Keratinocyte (primary cell): ENCODE data around the gene CFAP69. TPM values are rescaled to one million over a fixed set of nuclear protein-coding genes. Genes with fewer than 3 reads are reported as not detected.

ENCODE experiments used
- DNase-seq: peaks from one replicate; pipeline ENCODE4 v3.0.0-alpha.2; 2011; ENCODE audit warnings: low read depth, missing footprints, low spot score
- FAIRE-seq: peaks from 2 replicates; lab custom pipeline; 2011; peaks lifted over from hg19 to GRCh38; lab: Jason Lieb, UNC
- H2AFZ ChIP-seq: 2 replicates; pipeline ENCODE4 v1.6.0; 2012; ENCODE audit warnings: low read length, control low read depth, inconsistent platforms; ENCODE audit not compliant: control insufficient read depth
- H3K27ac ChIP-seq: 2 replicates; pipeline ENCODE4 v1.5.1; 2011; ENCODE audit warnings: low read length; ENCODE audit not compliant: control insufficient read depth, insufficient read depth
- H3K27me3 ChIP-seq: 3 replicates; pipeline ENCODE4 v1.6.0; 2011; ENCODE audit warnings: low read length; ENCODE audit not compliant: control insufficient read depth, insufficient read depth; ENCODE audit errors: extremely low read depth
- H3K36me3 ChIP-seq, 2 experiments: 2 replicates in 1 of 2; 3 replicates in 1 of 2; pipeline ENCODE4 v1.5.1; 2011; ENCODE audit warnings: low read length in 2 of 2, mild to moderate bottlenecking in 1 of 2; ENCODE audit not compliant: control insufficient read depth in 2 of 2, insufficient read depth in 2 of 2; ENCODE audit errors: extremely low read depth in 1 of 2
- H3K4me1 ChIP-seq: 3 replicates; pipeline ENCODE4 v1.5.1; 2011; ENCODE audit warnings: low read length; ENCODE audit not compliant: control insufficient read depth, insufficient read depth; ENCODE audit errors: extremely low read depth
- H3K4me2 ChIP-seq: 3 replicates; pipeline ENCODE4 v1.6.0; 2011; ENCODE audit warnings: low read depth, low read length; ENCODE audit not compliant: control insufficient read depth, insufficient read depth; ENCODE audit errors: extremely low read depth
- H3K4me3 ChIP-seq, 3 experiments: fragments of 200-600 bp in 1 of 3; sonication (generic) in 1 of 3; 2 replicates in 2 of 3; 3 replicates in 1 of 3; pipeline ENCODE4 v1.5.1; 2011 to 2016; ENCODE audit warnings: low read length in 3 of 3, mild to moderate bottlenecking in 3 of 3, control low read depth in 2 of 3, inconsistent platforms in 1 of 3, low read depth in 1 of 3, mixed read lengths in 1 of 3, mixed run types in 1 of 3, moderate library complexity in 1 of 3; ENCODE audit not compliant: control insufficient read depth in 2 of 3, insufficient read depth in 2 of 3; ENCODE audit errors: extremely low read depth in 1 of 3
- H3K79me2 ChIP-seq: 2 replicates; pipeline ENCODE4 v1.6.0; 2012; ENCODE audit warnings: low read length; ENCODE audit not compliant: control insufficient read depth, insufficient read depth
- H3K9ac ChIP-seq: 3 replicates; pipeline ENCODE4 v1.6.0; 2011; ENCODE audit warnings: low read length; ENCODE audit not compliant: control insufficient read depth, insufficient read depth; ENCODE audit errors: extremely low read depth
- H3K9me1 ChIP-seq: 3 replicates; pipeline ENCODE4 v1.6.0; 2011; ENCODE audit warnings: low read length; ENCODE audit not compliant: control insufficient read depth, insufficient read depth; ENCODE audit errors: extremely low read depth
- H3K9me3 ChIP-seq: 2 replicates; pipeline ENCODE4 v1.5.1; 2012; ENCODE audit warnings: low read depth, low read length; ENCODE audit not compliant: control insufficient read depth
- H4K20me1 ChIP-seq: 3 replicates; pipeline ENCODE4 v1.6.0; 2011; ENCODE audit warnings: low read length; ENCODE audit not compliant: control insufficient read depth, insufficient read depth; ENCODE audit errors: extremely low read depth
- EZH2 ChIP-seq: IDR thresholded peaks from one replicate; pipeline ENCODE4 v1.6.1; 2012; ENCODE audit warnings: inconsistent platforms, mild to moderate bottlenecking, low read length, moderate library complexity
- dilution Hi-C: fragments of 300-500 bp; cut with MboI; formaldehyde crosslinking; loops from one replicate; pipeline ENCODE4 v1.7.0; 2020; ENCODE audit warnings: low sequenced_read_pairs; ENCODE audit not compliant: extremely low pct_ligation_motif_present
- polyA plus RNA-seq, 5 experiments: library from polyadenylated mRNA; depleted of rRNA in 3 of 5; stranded (reverse) in 3 of 5; stranded (forward) in 1 of 5; unstranded in 1 of 5; fragments of >200 nt; gene quantifications; 1 replicate in 1 of 5; 2 replicates in 3 of 5; 3 replicates in 1 of 5; pipeline versions ENCODE4 v1.2.1 to v1.2.3, GENCODE V29; 2011 to 2012; ENCODE audit warnings: missing spikeins in 2 of 5, low read depth in 1 of 5, low replicate concordance in 1 of 5
- TF ChIP-seq, protein P1 (sequence below), 3 experiments: IDR thresholded peaks in 1 of 3; conservative IDR thresholded peaks in 1 of 3; optimal IDR thresholded peaks in 1 of 3; 2 replicates in 2 of 3; 3 replicates in 1 of 3; pipeline versions ENCODE3 to v1.5.1; 2011; ENCODE audit warnings: low read length in 3 of 3, mild to moderate bottlenecking in 3 of 3, moderate library complexity in 2 of 3, control low read depth in 1 of 3, inconsistent platforms in 1 of 3; ENCODE audit not compliant: insufficient read depth in 2 of 3; ENCODE audit errors: extremely low read depth in 1 of 3

The CFAP69 gene
- polyA plus RNA-seq, 1 donor (not counting 4 experiments of a cell fraction or from before 2014, with no cell fraction given) = 1.6 TPM

DNA sequence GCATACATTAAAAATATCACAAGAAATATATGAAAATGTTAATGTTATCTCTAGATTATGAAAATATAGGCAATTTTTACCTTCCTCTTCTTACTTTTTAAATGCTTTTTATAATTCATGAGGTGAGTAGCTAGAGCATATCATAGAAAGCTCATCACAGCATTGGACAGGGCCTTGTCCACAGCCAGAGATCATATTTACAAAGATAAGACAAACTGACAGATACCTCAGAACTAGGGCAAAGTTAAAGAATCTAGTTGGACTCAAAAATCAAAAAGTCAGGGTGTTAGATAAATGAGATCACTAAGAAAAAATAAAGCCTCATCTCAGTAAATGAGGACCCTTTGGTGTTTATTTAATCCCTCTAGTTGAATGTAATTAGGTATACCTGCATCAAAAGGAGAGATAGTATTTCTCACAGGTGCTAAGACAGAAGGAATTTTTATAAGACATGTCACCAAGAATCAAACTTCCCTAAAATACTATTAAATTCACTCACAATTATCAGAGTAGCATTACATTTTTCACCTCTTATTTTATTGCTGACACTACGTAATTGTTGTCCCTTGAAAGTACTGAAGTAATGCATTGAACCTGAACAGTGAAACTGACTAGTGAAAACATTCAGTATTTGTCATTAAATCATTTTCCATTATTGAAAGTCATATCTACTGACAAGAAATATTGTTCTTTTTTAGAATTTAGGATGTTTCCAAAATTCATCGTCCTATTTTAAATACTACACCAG lies 25.6 kb downstream of the CFAP69 start:
- H4K20me1 ChIP-seq = no peaks in the 10 kb centered on the region
- no peaks in the 10 kb centered on the region for H3K9me1 ChIP-seq
- no peaks in the 10 kb centered on the region for H3K27me3 ChIP-seq
- H3K79me2 ChIP-seq = no peaks in the 10 kb centered on the region
- FAIRE-seq (no peak), DNase-seq (no peak)
- H2AFZ ChIP-seq = no peak overlapping the region
- H3K4me3 ChIP-seq = no peak overlapping the region
- no peak overlapping the region for H3K9ac ChIP-seq
- dilution Hi-C loops = no loop called here
- no peaks in the 10 kb centered on the region for H3K36me3 ChIP-seq
- H3K27ac ChIP-seq = no peak overlapping the region
- TF ChIP-seq EZH2 = no peak
- TF ChIP-seq, protein P1, sequence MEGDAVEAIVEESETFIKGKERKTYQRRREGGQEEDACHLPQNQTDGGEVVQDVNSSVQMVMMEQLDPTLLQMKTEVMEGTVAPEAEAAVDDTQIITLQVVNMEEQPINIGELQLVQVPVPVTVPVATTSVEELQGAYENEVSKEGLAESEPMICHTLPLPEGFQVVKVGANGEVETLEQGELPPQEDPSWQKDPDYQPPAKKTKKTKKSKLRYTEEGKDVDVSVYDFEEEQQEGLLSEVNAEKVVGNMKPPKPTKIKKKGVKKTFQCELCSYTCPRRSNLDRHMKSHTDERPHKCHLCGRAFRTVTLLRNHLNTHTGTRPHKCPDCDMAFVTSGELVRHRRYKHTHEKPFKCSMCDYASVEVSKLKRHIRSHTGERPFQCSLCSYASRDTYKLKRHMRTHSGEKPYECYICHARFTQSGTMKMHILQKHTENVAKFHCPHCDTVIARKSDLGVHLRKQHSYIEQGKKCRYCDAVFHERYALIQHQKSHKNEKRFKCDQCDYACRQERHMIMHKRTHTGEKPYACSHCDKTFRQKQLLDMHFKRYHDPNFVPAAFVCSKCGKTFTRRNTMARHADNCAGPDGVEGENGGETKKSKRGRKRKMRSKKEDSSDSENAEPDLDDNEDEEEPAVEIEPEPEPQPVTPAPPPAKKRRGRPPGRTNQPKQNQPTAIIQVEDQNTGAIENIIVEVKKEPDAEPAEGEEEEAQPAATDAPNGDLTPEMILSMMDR (optimal IDR thresholded peaks at IDR 0.05 in 1 of 3, IDR thresholded peaks at IDR 0.05 in 1 of 3, conservative IDR thresholded peaks at IDR 0.05 in 1 of 3; ENCODE audit: extremely low read depth in 1 of 3, insufficient read depth in 2 of 3, low read length in 3 of 3) = no peak
- H3K9me3 ChIP-seq = no peaks in the 10 kb centered on the region
- H3K4me1 ChIP-seq = no peaks in the 10 kb centered on the region
- H3K4me2 ChIP-seq = no peak overlapping the region

DNA sequence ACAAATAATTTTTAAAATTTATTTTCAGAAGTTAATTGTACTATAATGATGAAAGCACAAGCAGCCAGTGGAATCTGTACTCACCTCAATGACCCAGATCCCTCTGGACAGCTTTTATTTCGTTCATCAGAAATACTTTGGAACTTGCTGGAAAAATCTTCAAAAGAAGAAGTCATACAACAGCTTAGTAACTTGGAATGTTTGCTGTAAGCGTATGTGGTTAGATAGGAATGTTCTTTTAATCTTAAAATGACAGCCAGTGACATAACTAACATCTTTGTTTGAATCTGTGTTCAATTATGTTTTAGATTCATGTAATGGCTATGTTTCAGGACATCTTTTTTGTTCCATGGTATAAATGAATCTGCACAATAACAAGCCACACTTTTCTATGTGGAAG lies 26.8 kb downstream of the CFAP69 start:
- TF ChIP-seq, protein P1 (optimal IDR thresholded peaks at IDR 0.05 in 1 of 3, IDR thresholded peaks at IDR 0.05 in 1 of 3, conservative IDR thresholded peaks at IDR 0.05 in 1 of 3; ENCODE audit: extremely low read depth in 1 of 3, insufficient read depth in 2 of 3, low read length in 3 of 3) = no peak
- TF ChIP-seq EZH2 = no peak
- Histone ChIP-seq H3K79me2 (no peaks in the 10 kb centered on the region), H2AFZ (no peak overlapping the region), H3K4me2 (no peak overlapping the region), H3K4me3 (no peak overlapping the region), H3K9me1 (no peaks in the 10 kb centered on the region), H3K27ac (no peak overlapping the region), H3K4me1 (no peaks in the 10 kb centered on the region), H3K27me3 (no peaks in the 10 kb centered on the region), H3K9me3 (no peaks in the 10 kb centered on the region), H3K36me3 (no peaks in the 10 kb centered on the region), H3K9ac (no peak overlapping the region), H4K20me1 (no peaks in the 10 kb centered on the region)
- DNase-seq (no peak), FAIRE-seq (no peak)
- dilution Hi-C loops = no loop called here
